Cortex of kidney (tissue), 1 donor: ENCODE results near the gene KRT31.
"Not testable (repeated sequence)": the region's sequence is repeated elsewhere in the genome, so short reads cannot be mapped to it uniquely, and the experiment has no call there.

ENCODE experiments used
- DNase-seq: peaks from one replicate; lab custom pipeline; 2025; lab: John Stamatoyannopoulos, UW

The KRT31 gene

DNA sequence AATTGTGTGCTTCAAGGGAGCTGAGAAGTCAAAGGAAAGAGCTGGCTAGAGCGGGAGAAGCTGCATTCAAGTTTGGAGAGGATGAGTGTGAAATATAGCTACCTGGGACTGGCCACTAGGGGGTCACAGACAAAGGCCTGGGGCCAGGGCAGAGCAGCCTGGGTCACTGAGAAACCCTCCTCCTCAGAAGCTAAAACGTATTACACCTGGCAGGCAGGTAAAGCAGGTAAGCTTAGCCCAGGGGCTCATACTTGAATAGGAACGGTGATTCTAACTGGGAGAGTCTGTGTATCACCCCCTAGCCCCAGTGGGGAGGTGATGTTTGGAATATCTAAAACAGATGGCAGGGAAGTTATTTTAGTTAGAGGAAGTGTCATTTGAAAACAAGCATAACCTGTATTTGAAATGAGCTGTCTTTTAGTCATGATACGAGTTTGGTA, 20.2 kb upstream of the KRT31 start:
- no peak for DNase-seq

DNA sequence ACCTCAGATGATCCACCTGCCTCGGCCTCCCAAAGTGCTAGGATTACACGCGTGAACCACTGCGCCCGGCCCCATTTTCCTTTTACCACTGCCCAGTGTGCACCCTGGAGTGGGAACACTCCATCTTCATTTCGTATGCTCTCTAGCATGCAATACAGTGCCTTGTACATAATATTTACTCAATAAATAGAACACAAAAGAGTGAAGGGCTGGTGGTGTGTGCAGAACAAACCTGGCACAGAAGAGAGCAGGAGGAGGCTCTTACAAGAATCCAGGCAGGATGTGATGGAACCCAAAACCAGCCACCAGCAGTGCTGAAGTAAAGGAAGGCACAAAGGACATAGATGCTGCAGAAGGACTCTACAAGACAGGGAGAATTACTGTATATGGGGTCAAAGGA, 19.7 kb upstream of the KRT31 start:
- DNase-seq, result no peak

DNA sequence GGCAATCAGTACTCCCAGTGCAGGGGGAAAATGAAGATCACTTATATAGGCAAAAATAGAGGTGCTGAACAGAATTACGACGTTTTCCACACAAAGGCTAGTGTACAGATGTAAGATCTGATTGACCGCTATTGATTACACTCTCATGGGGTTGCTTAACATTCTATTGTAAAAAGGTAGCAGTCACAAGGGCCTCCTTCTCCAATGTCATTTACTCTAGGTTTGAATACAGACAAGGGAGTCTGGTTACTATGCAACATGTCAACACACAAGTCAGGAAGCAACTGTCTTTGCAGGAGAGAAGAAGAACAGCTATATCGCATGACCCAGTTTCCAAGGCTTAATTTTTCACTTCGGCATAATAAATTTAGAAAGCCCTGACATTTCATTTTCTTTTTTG, 19.1 kb upstream of the KRT31 start:
- DNase-seq, result no peak

DNA sequence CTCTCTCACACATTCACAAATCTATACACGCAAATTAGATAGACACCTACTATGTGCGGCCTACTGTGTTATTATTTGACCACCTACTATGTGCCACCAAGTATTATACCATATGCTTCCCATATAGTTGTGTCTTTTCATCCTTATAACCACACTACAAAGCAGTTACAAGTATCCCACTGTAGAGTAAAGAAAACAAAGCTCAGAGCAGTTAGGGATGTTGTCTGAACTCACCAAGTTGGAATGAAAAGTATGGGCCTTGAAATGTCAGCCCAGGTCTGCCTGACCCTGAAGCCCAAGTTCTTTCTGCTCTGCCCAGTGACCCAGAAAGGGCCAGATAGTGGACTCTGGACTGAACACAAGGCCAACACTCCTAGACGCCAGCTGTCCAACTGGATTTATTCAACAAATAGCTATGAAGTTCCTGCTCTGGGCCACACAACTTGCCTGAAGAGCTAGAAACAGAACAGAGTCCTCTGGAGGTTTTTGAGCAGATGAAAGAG, 18.5 kb upstream of the KRT31 start:
- DNase-seq, result no peak

DNA sequence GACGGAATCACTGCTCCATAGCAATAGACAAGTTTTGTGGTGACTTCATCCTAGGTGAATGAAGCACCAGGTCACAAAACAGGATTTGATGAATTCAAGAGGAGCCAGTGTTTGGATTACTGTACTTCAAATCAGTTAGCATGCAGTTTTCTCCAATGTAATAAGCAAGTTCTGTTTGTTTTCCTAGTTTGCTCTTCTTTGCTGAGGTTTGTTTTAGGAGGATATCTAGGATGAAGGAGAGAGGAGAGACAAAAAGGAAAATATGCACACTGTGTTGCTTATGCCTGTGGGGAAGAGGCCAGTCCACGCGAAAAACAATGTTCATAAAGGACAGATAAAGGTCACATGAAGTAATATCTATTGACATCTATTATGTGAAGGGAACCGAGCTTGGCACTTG, 18.0 kb upstream of the KRT31 start:
- DNase-seq, result no peak

DNA sequence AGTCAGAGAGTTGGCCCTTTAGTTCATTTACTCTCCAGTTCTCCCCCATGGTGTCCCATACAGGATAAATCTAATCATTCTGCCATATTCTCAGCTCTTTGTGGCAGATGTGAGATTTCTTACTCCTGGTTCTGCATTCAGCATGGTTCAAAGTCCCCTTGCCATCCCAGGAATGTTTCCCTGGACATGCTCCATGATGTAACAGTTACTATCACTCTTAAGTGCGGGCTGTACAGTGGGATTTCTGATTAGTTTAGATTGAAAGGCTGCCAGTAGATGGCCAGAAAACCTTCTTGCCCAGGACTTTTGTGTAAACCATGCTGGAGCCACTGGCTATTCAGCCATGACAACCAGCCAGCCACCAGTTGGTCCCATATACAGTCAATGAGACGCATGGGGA, 16.6 kb upstream of the KRT31 start:
- no peak for DNase-seq

- no peak for DNase-seq
These were observed 16.0 kb upstream of the KRT31 start for GRCh38 chr17:41413353-41413957.

GRCh38 chr17:41411072-41411840, 13.8 kb upstream of the KRT31 start:
- DNase-seq, result no peak

DNA sequence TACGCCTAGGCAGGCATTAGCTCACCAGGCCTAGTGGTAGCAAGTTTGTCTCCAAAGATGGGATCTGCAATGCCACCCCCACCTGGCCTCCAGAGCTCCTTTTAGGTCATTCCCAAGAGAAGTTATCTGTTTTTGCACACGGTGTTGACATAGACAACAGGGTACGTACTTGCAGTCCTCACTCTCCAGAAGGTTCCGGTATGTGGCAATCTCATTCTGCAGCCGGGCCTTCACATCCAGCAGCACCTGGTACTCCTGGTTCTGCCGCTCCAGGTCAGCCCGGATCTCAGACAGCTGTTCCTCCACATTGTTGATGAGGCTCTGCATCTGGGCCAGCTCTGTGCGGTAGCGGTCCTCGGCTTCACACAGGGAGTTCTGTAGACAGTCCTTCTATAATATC, 9.8 kb upstream of the KRT31 start:
- DNase-seq, result no peak

DNA sequence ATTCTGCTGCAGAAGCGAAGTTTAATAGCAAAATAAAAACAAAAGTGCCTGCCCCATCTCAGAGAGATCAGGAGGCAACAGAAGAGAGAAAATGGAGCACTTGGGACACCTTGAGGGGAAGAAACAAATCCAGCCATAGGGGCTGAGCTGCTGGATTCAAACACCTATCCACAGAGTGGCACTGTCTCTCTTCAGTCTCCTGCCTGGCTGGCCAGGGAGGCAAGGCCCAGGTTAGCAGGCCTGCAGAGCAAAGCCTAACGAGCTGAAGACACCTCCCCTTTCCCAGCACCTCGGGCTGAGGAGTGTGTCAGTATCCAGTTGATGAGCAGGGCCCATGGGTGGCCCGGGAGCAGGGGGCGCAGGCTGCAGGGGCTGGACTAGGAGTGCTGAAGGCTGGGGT, 8.8 kb upstream of the KRT31 start:
- DNase-seq, result no peak

GRCh38 chr17:41404024-41404671, 6.7 kb upstream of the KRT31 start:
- no peak for DNase-seq

- no peak for DNase-seq
These were observed 6.1 kb upstream of the KRT31 start for GRCh38 chr17:41403404-41404023.

DNA sequence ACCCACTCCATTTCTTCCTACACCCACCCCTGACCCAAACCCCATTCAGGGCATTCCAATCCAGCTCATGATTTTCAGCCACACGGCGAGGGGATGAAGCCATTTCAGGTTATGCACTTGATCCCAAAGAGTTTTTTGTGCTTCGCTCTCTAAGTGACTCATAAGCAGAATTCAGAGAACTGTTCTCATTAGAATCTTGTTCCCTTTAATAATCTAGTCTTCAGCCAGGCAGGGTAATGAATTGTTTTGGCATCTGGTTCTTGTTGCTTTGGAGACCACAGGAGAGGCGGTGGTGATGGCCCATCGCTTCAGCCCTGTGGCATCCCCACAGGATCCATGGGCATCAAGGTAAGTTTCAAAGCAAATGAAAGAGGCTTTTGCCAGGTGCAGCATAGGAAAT, 4.8 kb upstream of the KRT31 start:
- no peak for DNase-seq

- no peak for DNase-seq
These were observed 1.1 kb downstream of the KRT31 start for GRCh38 chr17:41396340-41396739.

DNA sequence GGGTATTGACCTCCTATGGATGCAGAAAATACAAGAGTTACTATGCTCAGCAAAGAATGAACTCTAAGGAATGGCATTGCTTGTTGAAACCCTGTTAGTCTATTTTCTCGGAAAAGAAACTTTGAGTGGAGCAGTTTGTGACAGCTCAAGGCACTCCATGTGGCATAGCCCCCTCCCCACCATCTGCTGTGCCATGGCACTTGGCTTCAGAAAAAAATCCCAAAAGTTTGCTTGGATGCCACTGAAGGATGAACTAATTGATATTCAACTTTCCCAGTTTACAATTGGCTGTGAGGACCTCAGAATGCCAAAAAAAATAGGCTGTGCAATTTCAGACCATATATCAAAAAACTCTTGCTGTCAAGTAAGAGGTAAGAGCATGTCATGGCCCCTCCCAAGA, 1.8 kb downstream of the KRT31 start:
- no peak for DNase-seq

GRCh38 chr17:41395044-41395443, 2.4 kb downstream of the KRT31 start:
- DNase-seq, result not testable (repeated sequence)

DNA sequence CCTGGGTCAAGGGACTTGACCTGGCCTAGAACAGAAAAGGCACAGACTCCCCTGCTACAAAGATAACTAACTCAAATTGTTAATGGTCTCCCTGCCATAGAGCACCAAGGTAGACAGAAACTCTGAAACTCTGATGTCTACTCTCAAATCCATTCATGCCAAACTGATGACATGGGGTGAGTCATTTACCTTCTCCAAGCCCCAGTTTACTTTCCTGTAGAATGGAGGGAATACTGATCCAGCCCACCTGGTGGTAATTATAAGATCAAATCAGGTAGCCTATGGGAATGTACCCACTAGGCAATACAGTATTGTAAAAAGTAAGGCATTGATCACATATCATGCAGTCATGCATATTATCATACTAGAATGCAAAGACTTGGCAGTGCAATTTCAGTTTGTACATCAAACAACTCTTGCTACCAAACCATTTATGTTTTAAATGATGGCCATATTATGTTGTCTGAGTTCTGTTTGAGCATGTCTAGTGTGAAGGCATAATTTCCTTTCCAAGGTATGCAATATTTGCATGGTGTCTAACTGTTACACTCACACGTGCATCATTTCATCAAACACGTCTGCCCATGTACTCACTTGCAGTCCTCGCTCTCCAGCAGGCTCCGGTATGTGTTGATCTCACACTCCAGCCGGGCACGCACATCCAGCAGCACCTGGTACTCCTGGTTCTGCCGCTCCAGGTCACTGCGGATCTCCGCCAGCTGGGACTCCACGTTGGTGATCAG, 3.0 kb downstream of the KRT31 start:
- DNase-seq, result no peak

- DNase-seq, result no peak
These were observed 3.6 kb downstream of the KRT31 start for GRCh38 chr17:41393826-41394225.

GRCh38 chr17:41393294-41393693, 4.1 kb downstream of the KRT31 start:
- no peak for DNase-seq

DNA sequence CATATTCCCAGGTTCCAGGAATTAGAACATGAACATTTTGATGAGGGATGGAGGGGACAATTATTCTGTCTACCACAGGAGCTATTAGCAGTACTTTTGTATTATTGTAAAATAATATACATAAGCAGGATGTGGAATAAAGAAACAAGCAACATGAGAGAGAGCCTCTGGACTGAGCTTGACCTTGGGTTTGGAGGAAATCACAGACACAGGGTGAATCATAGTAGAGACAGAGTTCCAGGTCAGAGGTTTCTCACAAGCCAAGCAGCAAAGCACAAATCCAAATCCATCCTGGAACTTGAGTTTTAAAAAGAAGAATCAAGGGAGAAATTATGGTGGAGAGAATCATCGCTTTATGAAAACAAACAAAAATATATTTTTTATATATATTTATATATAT, 5.1 kb downstream of the KRT31 start:
- DNase-seq, result no peak

GRCh38 chr17:41391535-41391934, 5.9 kb downstream of the KRT31 start:
- no peak for DNase-seq

DNA sequence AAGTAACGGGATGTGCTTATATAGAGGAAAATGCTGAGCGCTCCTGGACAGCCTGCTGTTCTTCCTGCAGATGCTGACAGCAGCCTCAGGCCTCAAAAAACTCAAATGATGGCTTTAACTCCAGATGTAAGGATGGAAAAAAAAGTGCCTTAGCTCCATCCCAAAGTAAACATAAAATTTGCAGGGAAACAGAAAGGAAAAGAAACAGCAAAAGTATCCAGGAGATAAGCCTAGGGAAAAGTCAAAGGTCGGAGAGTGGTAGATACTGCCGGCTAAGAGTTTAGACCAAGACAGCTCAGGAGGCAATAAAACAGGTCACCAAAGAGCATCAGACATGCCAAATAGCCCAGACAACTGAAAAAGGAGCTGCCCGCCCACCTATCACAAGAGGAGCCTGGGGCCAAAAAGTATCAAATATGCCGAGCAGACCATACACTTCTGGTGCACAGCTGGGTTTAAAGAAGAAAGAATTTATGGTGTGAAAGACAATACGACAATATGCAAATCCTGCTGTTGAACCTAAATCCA, 6.9 kb downstream of the KRT31 start:
- DNase-seq, result no peak
